HG03039 (cell line): ENCODE data around the gene UBE2K.
"Not testable (repeated sequence)": the region's sequence is repeated elsewhere in the genome, so short reads cannot be mapped to it uniquely, and the experiment has no call there.

Source experiments
- ATAC-seq: cut with Tn5 transposase; IDR thresholded peaks from one replicate; pipeline ENCODE4 v1.9.1; 2021; ENCODE audit warnings: mild to moderate bottlenecking, moderate library complexity; ENCODE audit not compliant: unreplicated experiment

Gene UBE2K

GRCh38 chr4:39721273-39721672 lies 23.3 kb downstream of the UBE2K start:
- not testable (repeated sequence) for ATAC-seq

DNA sequence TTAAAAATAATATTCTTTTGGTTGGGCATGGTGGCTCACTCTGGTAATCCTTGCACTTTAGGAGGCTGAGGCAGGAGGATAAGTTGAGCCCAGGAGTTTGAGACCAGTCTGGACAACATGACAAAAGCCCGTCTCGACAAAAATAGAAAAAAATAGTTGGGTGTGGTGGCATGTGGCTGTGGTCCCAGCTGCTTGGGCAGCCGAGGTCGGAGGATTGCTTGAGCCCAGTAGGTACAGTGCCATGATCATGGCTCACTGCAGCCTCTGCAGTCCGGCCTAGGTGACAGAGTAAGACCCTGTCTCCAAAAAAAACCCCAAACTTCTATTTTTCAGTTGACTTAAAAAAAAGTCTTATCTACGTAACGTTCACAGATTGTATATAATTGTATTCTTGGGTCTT lies 23.9 kb downstream of the UBE2K start:
- ATAC-seq, result no peak

GRCh38 chr4:39729557-39729956 lies 31.6 kb downstream of the UBE2K start:
- no peak for ATAC-seq

GRCh38 chr4:39730072-39730471 lies 32.1 kb downstream of the UBE2K start:
- no peak for ATAC-seq

GRCh38 chr4:39731908-39732307 lies 34.0 kb downstream of the UBE2K start:
- no peak for ATAC-seq

DNA sequence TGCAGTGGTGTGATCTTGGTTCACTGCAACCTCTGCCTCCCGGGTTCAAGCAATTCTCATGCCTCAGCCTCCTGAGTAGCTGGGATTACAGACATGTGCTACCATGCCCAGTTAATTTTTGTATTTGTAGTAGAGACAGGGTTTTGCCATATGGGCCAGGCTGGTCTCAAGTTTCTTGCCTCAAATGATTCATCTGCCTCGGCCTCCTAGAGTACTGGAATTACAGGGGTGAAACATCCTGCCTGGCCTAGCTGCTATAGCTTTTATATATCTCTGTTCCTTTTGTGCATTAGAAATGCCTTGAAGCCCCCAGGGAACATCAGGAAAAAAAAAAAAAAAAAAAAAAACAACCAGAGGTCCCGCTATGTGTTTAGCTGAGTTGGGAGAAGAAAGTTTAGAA lies 34.8 kb downstream of the UBE2K start:
- no peak for ATAC-seq

- ATAC-seq, result not testable (repeated sequence)
Measured at GRCh38 chr4:39739591-39739990, 41.7 kb downstream of the UBE2K start.

DNA sequence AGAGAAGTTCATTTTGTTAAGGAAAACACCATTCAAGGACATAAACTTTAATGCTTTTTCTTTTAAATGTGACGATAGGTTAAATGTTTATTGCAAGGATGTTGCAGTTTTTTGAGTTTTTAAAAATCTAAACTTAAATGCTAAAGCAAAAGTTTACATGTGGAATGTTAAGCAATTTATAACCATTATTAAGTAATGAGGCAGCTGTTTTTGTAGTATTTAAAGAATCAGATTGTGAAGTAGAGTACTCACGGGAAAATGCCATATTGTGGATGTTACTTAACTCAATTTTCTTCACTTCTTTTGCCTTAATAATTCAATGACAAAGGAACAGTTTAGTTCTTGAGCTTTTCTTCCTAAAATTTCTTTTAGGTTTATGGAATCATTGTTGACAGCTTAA lies 43.5 kb downstream of the UBE2K start:
- ATAC-seq, result no peak

DNA sequence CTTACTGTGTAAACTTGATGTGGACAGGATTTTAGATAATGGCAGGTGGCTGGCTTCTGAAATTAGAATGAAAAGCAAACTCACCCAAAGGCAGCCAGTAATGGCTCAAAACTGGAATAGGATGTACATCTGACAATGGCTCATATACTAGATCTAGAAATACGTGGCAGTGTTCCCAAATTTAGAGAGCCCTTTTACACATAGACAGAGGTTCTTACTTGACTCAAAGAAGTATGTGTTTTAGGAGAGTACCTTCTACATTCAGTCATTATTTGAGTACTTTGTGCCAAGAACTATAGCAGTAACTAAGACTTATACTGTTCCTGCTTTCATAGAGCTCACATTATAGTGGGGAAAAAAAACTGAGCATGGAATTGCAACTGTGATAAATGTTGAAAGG lies 48.0 kb downstream of the UBE2K start:
- no peak for ATAC-seq

DNA sequence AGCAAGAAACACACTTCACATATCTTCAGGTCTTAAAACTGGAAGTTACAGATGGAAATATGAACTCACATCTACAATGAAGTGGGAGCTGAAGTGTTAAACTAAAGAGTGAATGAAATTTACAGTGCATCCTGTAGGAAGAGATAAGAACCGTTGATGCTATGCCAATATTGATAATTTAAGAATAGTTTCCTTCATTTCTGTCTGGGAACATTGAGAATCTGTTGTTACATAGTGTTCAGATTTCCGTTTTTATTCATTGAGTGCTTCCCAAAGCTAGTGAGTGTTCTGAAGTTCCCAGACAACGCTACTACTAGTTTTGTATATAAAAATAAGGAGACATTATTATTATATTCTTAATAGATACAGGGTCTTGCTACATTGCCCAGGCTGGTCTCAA lies 52.3 kb downstream of the UBE2K start:
- no peak for ATAC-seq

DNA sequence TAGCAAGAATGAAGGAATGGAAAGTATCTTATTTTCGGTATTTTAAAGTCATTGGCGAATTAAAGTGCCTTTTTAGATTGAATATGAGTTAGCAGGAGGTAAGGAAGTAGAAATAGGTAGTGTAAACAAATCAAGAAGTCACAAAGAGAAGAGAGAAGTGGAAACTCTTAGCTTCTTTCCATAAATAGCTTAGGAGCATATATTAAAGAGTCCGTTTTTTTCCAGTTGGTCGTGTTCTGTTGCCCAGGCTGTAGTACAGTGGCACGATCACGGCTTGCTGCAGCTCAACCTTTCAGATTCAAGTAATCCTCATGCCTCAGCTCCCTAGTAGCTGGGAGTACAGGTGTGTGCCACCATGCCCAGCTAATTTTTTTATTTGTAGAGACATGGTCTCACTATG lies 56.4 kb downstream of the UBE2K start:
- ATAC-seq, result no peak

GRCh38 chr4:39756159-39756558 lies 58.2 kb downstream of the UBE2K start:
- ATAC-seq, result no peak

- ATAC-seq, result no peak
Measured at GRCh38 chr4:39758176-39758575, 60.2 kb downstream of the UBE2K start.

DNA sequence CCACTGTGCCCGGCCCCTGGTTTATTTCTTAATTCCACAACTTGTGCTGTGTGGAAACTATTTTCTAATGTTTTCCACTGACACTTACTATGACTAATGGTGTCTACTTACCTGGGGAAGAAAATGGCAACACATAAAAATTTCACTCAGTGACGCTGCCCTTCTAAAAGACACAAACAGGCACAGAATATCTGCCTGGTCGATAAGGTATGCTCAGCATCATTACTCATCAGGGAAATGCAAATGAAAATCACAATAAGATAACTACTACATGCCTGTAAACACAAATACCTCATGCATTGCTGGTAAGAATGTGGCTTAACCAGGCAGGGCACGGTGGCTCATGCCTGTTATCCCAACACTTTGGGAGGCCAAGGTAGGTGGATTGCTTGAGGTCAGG lies 61.6 kb downstream of the UBE2K start:
- no peak for ATAC-seq

DNA sequence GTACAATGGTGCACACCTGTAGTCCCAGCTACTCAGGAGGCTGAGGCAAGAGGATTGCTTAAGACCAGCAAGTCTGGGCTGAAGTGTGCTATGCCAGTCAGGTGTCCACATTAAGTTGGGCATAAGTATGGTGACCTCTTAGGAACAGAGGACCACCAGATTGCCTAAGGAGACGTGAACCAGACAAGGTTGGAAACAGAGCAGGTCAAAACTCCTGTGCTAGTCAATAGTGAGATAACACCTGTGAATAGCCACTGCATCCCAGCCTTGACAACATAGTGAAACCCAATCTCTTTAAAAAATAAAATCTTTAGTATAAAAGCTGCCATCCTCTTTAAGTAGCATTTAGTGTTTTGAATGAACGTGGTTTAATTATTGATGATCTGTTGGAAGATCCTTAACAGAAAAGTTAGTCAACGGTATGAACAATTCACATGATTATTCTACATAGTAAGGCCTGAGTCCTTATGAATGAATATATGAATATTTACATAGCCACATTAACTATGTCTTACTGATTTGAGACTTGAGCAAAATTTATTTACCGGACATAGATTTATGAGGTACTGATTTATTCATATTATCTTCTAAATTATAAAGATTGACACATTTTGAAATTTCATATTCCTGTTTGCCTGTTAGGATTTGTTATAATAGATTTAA lies 63.2 kb downstream of the UBE2K start:
- no peak for ATAC-seq

GRCh38 chr4:39763714-39764572 lies 66.0 kb downstream of the UBE2K start:
- no peak for ATAC-seq

DNA sequence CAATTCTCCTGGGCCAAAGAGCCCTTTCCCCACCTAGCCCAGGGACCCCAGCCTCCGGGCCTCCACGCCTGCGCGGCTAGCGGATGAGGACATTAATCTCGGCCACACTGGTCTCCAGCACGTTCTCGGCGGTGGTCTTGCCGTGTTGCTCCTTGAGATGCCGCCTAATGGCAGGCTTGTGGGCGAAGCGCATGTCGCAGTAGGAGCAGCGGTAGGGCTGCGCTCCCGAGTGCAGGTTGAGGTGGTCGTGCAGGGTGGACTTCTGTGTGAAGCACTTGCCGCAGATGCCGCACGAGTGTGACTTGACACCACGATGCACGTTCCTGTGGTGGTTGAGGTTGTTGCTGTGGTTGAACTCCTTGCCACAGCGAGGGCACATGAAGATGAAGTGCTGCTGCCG lies 72.1 kb downstream of the UBE2K start:
- no peak for ATAC-seq

GRCh38 chr4:39770471-39770870 lies 72.5 kb downstream of the UBE2K start:
- no peak for ATAC-seq

GRCh38 chr4:39770969-39771724 lies 73.2 kb downstream of the UBE2K start:
- no peak for ATAC-seq

- ATAC-seq, result not testable (repeated sequence)
Measured at GRCh38 chr4:39781988-39782387, 84.1 kb downstream of the UBE2K start.

DNA sequence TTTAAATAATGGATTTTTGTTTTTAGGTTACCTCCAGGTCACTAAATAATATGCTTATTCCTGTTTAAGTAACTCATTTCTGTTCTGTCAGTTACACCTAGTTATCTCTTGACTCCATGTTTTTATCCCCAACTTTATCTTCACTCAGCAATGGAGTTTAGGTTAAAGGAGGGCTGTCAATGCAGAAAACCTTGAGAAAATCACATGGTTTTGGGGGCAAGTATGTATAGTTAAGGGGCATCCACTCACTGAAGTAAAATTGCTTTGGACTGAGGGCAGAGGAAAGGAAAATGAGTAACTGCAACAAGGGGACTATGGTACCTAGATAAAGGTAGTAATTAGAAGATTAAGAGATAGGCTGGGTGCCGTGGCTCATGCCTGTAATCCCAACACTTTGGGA lies 87.1 kb downstream of the UBE2K start:
- ATAC-seq, result no peak

DNA sequence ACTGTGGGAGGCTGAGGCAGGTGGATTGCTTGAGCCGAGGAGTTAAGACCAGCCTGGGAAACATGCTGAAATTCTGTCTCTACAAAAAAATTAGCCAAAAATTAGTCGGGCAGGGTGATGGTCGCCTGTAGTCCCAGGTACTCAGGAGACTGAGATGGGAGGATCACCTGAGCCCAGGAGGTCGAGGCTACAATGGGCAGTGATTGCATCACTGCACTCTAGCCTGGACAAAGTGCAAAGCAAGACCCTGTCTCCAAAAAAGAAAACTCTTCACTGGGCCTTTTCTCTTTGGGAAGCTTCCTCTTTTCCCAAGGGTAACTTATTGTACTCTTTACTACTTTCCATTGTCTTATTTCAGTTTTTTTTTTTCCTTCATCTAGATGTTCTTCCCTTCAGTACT lies 88.9 kb downstream of the UBE2K start:
- no peak for ATAC-seq
